HG03045 (cell line): ENCODE results near the gene JUNB.
"Not testable (repeated sequence)": the region's sequence is repeated elsewhere in the genome, so short reads cannot be mapped to it uniquely, and the experiment has no call there.

Experiments used
- ATAC-seq: cut with Tn5 transposase; IDR thresholded peaks from one replicate; pipeline ENCODE4 v1.9.1; 2021; ENCODE audit warnings: mild to moderate bottlenecking, moderate library complexity; ENCODE audit not compliant: unreplicated experiment

JUNB gene

GRCh38 chr19:12802267-12803106 is 11.2 kb downstream of the JUNB start:
- no peak for ATAC-seq

- no peak for ATAC-seq
Measured at GRCh38 chr19:12804051-12804450, 12.8 kb downstream of the JUNB start.

DNA sequence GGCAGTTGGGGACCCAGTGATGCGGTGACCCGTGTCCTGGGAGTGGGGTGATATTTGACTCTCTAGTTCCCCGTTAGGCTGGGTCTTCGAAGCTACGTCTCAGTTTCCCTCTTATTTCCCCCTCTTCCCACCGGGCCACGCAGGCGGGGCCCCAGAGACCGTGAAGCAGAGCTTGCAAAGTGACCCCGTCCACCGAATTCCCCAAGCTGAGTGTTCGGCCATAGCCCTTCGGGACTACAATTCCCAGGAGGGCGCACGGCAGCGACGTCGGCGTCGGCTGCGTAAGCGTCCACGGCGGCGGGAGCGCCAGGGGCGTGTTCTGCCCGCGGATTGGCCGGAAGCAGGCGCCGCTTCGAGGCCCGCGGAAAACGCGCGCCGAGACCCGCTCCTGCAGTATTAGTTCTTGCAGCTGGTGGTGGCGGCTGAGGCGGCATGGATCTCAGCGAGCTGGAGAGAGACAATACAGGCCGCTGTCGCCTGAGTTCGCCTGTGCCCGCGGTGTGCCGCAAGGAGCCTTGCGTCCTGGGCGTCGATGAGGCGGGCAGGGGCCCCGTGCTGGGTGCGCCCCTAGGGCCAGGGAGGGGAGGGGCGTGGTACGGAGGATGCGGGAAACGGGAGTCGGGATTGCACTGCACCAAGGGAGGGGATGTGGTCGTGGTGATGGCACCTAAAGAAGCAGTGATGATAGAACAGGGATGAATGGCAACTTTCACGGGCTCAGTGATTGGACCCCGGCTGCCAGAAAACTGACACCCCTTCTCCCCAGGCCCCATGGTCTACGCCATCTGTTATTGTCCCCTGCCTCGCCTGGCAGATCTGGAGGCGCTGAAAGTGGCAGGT is 15.2 kb downstream of the JUNB start, which contains the start of gene RNASEH2A:
Gene RNASEH2A (plus strand): TSS at position 343 of the 840 bp plus-strand sequence. CDS start 90 bp downstream, at position 433.
- ATAC-seq, result peak; percentile 75

- no peak for ATAC-seq
Measured at GRCh38 chr19:12815088-12815487, 23.8 kb downstream of the JUNB start.

- not testable (repeated sequence) for ATAC-seq
Measured at GRCh38 chr19:12817188-12817587, 25.9 kb downstream of the JUNB start.

- ATAC-seq, result not testable (repeated sequence)
Measured at GRCh38 chr19:12817810-12818209, 26.5 kb downstream of the JUNB start.

DNA sequence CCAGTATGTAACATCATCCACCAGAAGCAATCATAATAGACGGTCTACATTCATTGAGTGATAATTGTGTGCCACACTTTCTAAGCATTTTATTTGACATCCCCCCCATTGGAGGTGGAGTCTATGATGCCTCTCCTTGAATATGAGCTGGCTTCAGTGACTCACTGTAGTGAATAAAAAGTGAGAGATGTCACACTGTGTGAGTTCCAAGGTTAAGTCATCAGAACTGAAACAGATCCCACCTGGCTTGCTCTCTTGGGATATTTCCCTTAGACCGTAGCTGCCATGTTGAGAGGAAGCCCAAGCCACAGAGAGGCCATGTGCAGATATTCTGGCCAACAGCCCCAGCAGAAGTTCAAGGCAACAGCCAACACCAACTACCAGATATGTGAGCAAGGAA is 30.5 kb downstream of the JUNB start:
- no peak for ATAC-seq

- ATAC-seq, result no peak
Measured at GRCh38 chr19:12825254-12826131, 34.2 kb downstream of the JUNB start.

- no peak for ATAC-seq
Measured at GRCh38 chr19:12828494-12828893, 37.2 kb downstream of the JUNB start.

DNA sequence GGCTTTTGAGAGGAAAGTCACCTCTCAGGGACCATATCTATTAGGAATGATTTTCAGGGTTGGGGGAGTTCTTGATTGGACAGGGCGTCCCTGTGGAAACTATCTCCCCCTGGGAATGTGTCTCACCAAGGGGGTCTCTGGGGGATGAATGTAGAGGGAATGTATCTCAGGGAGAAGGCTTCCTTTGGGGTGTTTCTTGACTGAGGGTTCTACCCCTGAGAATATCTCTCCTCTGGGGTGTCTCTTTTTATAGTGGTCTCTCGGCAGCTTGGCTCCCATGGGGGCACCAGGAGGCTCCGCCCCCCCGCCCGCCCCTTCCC is 42.1 kb downstream of the JUNB start:
- ATAC-seq, result no peak

DNA sequence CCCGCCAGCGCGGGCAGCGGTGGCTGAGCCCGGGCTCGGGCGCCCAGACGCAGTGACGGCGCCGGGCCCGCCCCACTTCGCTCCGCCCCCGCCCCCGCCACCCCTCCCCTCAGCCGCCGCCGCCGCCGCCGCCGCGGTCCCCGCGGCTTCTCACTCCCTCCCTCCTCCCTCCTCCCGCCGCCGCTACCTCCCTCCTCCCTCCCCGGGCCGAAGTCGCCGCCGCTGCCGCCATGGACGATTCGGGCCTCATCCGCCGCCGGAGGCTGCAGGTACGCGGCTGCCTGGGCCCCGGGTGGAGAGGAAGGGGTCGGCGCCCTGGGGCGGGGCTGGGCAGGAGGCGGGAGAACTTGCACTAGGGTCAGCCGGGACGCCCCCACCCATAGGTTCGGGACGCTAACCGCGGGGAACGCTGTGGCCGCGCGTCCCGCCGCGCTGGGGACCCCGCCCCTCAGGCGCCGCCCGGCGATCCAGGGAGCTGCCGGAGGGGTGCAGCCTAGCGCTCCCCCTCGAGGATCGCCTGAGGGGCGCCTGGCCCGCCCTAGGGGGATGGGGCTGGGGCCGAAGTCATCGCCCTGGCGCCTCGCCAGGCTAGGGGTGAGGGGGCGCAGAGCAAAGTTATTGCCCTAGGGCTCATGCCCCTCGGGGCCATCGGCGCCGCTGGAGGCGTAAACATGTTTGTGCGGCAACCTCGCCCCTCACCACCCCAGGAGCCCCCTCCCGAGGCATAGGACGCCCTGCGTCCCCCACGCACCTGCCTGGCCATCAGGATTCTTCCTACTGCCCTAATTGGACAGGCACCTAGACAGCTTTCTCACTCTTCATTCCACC is 42.7 kb downstream of the JUNB start:
- ATAC-seq, result no peak

DNA sequence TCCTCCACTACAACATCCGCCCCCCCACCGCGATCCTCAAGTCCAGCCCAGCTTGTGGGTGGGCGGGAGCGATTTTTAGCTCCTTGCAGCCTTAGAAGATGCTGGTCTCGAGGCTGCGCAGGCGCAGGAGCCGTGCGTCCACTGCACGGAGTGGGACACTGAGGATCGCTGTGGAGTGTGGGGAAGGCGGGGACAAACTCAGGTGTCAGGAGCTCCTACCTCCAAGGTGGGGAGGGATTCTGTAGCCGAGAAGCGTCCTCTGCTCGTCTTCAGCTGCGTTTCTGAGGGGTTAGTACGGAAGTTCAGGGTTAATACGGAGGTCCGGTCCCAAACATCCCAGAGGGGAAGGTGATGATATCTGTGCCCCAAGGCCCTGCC is 43.3 kb downstream of the JUNB start, which contains the start of gene RTBDN:
Gene RTBDN (minus strand): TSS at position 14 of the 378 bp plus-strand sequence. CDS start 4,600 bp downstream, outside the sequence.
- no peak for ATAC-seq

- no peak for ATAC-seq
Measured at GRCh38 chr19:12834976-12835757, 43.9 kb downstream of the JUNB start.

GRCh38 chr19:12836529-12836863 is 45.2 kb downstream of the JUNB start:
- no peak for ATAC-seq

DNA sequence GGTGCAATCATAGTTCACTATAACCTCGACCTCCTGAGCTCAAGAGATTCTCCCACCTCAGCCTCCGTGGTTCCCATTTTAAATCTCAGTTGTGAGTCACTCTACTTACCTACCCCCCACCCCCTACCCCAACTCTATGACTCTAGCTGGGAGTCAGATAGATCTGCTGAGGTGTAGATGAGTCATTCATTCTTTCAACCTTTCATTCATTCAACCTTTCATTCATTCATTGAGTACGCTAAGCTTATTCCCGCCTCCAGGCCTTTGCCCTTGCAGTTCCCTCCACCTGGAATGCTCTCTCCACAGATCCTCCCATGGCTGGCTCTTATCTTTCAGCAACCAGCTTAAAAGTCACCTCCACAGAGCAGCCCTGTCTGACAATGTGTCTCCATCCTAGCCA is 45.9 kb downstream of the JUNB start:
- no peak for ATAC-seq

DNA sequence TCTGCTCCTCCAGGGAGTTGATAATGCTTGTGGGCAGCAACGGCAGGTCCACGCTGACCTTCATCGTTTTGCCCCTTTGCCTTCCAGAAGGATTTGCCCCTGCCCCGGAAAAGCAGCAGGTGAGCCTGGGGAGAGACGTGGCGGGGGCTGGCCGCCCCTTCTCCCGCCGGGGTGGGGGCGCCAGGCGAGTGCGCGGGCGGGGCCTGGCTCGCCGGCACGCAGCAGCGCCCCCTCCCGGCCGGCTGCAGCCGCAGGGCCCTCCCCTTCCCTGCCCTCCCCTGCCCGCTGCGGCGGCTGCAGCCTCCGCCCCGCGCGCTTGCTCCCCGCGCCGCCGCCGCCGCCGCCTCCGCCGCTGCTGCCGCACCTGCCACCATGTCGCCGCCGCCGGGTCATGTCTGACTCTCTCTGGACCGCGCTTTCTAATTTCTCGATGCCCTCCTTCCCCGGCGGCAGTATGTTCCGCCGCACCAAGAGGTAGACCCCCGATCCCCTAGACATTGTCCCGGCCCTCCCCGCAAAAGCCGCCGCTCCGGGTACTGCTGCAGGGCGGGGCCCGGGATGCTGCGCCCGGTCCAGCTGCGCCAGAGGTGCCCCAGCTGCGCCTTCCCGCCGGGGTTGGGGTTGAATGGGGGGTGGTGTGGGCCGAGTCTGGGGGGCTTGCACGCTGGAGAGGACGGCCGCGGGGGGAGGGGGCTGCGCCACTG is 47.0 kb downstream of the JUNB start, which contains the start of gene MAST1:
Gene MAST1 (plus strand): TSS at position 334 of the 704 bp plus-strand sequence. CDS start 58 bp downstream, at position 392.
- ATAC-seq, result no peak

DNA sequence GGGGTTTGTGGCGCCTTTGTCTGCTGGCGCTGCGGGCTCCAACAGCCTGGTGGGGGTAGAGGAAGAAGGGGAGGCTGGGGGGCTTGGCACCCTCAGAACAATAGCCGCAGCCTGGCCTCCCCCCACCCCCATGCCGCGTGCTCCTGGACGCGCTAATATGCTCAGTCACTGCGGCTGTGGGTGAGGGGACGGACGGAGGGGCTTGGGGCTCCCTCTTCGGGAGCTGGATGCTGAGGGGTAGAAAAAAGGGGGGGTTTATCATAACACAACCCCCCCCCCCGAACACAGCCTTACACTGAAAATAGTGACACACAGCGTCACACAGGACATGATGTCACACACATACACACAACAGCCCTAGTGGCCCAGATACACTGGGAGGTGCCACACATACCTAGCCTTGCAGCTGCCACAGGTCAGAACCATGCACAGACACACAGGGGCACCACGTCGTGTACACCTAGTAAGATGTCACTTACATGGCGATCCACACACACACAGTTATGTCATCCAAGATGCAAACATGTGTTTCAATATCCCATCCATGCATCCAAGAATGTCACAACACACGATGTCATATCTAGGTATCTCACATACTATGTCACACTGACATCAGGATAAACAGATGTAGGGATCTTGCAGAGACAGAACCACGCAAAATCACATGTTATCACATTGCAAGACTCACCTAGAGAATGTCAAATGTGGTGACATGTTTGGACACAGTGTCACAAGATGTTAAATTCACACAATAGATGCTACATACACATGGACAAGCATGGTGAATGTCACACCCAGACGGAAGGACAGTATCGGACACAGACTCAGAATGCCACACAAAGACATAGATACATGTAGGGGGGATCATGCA is 47.8 kb downstream of the JUNB start:
- no peak for ATAC-seq
